GM19463 (cell line): ENCODE results near the gene HYAL2.
"Not testable (repeated sequence)": the region's sequence is repeated elsewhere in the genome, so short reads cannot be mapped to it uniquely, and the experiment has no call there.

Source experiments
- ATAC-seq: cut with Tn5 transposase; IDR thresholded peaks from one replicate; pipeline ENCODE4 v1.9.1; 2021; ENCODE audit warnings: mild to moderate bottlenecking, moderate library complexity; ENCODE audit not compliant: unreplicated experiment

Gene HYAL2

GRCh38 chr3:50272911-50273688 is 49.4 kb downstream of the HYAL2 start:
- peak; percentile 84 for ATAC-seq

GRCh38 chr3:50272538-50272910 is 50.0 kb downstream of the HYAL2 start:
- not testable (repeated sequence) for ATAC-seq

- no peak for ATAC-seq
Observed at GRCh38 chr3:50271314-50271936, 51.1 kb downstream of the HYAL2 start.

GRCh38 chr3:50270422-50271224 is 51.9 kb downstream of the HYAL2 start:
- no peak for ATAC-seq

- ATAC-seq = no peak
Observed at GRCh38 chr3:50269977-50270413, 52.5 kb downstream of the HYAL2 start.

GRCh38 chr3:50269460-50269859 is 53.1 kb downstream of the HYAL2 start:
- ATAC-seq = no peak

GRCh38 chr3:50268703-50269451 is 53.7 kb downstream of the HYAL2 start, which contains the start of gene SEMA3B:
Gene SEMA3B, plus strand, starts transcription at chr3:50269147. Its CDS starts 94 bp downstream, at chr3:50269241.
- no peak for ATAC-seq

GRCh38 chr3:50268276-50268675 is 54.3 kb downstream of the HYAL2 start:
- ATAC-seq = no peak
